Stimulated activated CD4-positive, alpha-beta T cell treated with anti-CD3 and anti-CD28 coated beads, Interleukin-15, amount 100 ng/mL, for 1 hour (primary cell): ENCODE measurements around the gene FXYD1.
"Not testable (repeated sequence)": the region's sequence is repeated elsewhere in the genome, so short reads cannot be mapped to it uniquely, and the experiment has no call there.

Source experiments
- DNase-seq, 2 donors: peaks; one replicate each; pipeline ENCODE4 v3.0.0-alpha.2; 2020; ENCODE audit warnings: low read depth in 1 of 2, low spot score in 1 of 2

Gene FXYD1

DNA sequence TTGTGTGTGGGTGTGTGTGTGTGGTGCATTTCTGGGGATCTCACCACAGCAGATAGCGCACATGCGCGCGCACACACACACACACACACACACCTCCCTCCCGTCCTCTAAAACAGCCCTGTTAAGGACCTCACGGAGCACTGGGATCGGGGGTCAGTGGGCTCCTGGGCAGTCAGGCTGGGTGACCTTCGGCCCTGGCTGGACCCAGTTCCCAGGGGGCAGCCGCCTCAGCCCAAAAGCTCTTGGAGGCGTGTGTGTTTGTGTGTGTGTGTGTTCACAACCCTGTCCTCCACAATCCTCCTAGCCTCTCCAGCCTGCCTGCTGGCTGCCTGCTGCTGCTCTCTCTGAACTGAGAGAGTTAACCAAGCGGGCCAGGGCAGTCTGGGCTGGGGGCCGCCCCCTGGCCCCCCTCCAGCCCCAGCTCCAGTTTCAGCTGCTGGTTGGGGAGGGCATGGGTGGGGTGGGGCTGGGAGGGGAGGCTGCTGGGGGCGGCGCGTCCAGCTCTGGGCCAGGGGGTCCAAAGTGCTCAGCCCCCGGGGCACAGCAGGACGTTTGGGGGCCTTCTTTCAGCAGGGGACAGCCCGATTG, at the start of gene FXYD1:
TSS of gene FXYD1 (plus strand) at position 520 of the 588 bp plus-strand sequence. CDS start 1,256 bp downstream, outside the sequence.
- DNase-seq = no peak

DNA sequence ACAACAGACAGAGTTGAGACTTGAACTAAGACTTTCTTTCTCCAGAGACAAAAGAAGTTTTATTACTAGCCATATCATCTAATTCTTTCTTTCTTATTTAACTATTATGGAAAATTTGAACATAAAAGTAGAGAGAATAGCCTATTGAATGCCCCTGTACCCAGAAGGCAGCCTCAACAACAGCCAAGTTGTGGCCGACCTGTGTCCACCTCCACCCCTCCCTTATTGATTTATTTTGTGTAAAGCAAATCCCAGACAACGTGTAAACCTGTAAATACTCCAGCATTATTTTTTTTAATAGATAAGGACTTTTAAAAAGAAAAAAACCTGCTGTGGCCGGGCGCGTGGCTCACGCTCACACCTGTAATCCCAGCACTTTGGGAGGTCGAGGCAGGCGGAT, 49.1 kb upstream of the FXYD1 start:
- DNase-seq = no peak

DNA sequence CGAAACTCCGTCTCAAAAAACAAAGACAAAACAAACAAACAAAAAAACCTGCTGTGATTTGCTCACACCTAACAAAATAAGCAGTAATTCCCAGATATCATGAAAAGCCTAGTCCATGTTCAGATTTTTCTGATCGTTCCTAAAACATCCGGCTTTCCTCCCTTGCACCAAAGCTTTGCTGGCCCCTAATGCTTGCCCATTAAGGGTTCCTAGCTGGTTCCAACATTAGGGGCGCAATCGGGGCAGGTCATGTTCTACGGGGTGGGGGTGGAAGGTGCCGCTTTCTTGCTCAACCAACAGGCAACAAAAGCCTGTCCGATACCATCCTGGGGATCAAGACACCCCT, 48.5 kb upstream of the FXYD1 start:
- DNase-seq = no peak

DNA sequence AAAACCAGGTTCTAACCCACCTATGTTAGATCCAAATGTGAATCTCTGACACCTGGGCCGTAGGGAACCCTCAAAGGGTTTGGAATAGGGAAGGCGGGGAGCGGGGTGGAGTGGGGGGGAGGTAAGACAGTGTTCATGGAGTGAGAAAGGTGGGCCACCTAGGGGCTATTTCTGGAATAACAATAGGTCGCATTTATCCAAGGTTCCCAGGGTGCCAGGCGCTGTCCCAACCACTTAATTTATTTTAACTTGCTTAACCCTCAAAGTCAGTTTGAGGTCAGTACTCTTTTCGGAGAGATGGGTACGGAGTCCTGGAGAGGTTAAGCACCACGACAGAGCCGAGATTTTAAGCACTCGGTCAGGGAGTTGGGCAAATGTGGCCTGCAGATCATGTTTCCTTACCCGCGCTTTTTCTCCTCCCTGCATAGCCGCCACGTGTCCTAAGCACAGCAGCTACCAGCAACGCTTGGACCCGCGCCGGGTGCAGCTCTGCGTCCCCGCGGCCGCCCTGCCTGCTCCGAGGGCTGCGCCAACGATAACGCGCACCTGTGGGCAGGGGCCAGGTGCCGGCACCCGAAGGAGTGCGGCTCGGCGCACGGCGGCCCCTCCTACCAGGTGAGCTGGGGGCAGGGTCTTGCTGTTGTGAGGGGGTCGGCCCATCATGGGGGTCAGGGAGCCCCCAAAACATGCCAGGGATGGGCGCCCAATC, 48.0 kb upstream of the FXYD1 start:
- DNase-seq = no peak

DNA sequence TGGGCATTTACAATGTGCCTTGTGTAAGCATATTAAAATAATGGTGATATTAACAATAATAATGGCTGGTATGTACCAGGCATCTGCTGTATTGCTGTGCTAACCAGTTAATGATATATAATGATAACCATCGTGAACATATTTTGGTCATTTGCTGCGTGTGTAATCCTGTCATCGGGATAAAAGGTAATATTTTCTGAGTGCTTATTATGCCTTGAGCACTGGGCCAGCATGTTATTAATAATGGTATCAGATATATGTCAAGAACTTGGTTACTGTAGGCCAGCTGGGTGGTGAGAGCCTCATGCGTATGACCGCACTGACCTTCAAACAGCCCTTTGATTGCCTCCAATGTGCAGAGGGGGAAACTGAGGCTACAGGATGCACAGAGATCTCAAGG, 45.2 kb upstream of the FXYD1 start:
- DNase-seq = no peak

DNA sequence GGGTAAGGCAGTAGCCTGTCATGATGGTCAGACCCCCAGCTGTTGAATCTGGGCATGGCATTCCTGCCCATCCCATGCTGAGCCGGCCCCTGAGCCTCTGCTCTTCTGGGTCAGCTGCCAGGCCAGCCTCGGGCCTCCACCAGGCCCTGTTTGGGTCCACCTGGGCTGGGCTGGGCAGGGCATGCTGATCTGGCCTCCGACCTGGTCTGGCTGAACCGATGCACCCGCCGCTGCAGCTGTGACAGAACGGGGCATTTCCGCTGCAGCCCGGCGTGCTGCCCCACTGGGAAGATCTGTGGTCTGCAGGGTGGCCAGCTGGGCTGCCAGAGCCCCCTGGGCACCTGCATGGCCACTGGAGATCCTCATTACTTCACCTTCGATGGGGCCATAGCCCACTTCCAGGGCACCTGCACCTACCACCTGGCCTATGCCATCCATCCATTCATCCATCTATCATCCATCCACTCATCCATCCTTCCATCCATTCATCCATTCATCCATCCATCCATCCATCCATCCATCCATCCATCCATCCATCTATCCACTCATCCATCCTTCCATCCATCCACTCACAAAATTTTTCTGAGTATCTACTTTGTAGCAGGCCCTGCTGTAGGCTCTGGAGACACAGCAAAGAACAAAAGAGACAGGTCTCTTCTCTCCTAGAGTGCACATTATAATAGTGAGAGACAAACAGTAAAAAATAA, 44.5 kb upstream of the FXYD1 start:
- DNase-seq = no peak

DNA sequence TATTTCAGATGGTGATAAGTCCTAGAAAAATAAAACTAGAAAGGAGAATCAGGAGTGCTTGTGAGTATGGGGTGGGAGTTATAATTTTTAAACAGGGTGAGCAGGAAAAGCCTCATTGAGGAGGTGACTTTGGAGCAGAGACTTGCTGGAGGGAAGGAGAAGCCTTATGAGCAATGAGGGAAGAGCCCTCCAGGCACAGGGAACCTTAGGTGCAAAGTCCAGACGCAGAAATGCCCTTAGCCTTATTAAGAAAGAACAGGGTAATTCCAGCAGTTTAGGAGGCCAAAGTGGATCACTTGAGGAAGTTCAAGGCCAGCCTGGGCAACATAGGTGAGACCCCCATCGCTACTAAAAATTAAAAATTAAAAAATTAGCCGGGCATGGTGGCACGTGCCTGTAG, 44.0 kb upstream of the FXYD1 start:
- no peak for DNase-seq

DNA sequence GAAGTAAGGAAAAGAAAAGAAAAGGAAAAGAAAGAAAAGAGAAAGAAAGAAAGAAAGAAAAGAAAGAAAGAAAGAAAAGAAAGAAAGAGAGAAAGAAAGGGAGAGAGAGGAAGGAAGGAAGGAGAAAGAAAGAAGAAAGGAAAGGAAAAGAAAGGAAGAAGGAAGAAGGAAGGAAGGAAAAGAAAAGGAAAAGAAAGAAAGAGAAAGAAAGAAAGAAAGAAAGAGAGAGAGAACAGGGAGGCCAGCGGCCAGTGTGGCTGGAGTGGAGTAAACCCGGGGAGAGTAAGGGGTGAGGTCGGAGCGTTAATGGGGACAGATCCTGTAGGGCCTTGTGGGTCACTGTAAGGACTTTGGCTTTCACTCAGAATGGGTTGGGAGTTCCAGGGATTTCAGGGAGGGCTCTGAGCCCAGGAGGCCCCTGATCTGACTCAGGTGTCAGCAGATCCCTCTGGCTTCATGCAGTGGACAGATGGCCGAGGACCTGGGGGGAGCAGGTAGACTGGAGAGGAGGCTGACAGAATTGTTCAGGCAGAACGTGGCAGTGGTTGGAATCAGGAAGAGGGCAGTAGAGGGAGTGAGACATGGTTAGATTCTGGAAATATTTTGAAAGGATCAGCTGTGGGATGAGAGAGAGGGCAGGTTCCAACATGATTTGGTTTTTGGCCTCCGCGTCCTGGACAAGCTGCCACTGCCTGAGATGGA, 42.8 kb upstream of the FXYD1 start:
- DNase-seq = no peak

DNA sequence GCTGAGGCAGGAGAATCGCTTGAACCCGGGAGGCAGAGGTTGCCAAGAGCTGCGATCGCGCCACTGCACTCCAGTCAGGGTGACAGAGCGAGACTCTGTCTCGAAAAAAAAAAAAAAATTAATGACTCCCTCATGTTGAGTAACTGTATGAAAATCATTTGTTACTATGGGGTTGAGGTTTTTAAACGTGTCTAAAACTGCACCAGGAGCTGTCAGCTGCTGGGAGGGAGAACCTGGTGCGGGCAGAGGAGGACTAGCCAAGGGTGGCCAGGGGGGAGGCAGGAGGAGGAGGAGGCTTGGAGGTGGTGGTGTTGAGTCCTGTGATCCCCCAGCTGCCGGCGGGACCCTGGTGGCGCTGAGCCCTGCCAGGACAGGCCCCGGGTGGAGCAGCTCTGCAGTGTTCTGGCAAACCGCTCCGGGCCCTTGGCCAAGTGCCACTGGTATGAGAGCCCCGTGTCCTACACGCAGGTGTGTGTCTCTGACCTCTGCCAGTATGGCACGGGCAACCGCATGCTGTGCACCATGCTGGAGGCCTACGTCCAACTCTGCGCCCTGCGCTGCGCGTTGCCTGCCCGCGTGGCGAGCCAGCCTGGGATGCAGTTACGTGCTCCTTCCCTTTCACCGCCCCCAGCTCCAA, 40.1 kb upstream of the FXYD1 start:
- no peak for DNase-seq

DNA sequence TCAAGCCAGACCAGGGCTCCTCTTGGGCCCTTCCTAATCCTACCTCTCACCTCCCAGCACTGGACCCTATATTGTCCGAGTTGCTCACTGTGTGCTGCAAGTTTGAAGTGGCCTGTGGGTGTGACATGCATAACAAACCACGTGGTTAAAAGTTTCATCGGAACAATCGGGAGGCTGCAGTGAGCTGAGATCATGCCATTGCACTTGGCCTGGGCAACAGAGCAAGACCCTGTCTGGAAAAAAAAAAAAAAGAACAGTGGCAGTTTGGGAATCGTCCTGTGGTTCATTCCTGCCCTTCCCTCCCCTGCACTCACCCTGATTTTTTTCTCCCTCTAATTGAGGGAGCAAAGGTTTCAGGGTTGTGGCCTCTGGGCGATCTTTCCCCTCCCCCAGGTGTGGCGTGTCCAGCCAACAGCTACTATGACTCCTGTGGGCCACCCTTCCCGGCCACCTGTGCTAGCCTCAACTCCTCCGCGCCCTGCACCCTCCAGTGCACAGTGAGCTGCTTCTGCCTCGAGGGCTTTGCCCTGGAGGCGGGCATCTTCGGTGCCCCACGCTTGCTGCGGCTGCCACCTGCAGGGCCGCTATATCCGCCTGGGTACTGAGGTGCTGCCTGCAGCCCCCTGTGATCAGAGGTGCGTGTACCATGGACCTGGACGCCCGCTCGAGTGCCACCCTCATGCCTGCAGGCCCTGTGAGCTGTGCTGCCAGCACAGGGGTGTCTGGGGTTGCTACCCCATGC, 39.3 kb upstream of the FXYD1 start:
- no peak for DNase-seq

DNA sequence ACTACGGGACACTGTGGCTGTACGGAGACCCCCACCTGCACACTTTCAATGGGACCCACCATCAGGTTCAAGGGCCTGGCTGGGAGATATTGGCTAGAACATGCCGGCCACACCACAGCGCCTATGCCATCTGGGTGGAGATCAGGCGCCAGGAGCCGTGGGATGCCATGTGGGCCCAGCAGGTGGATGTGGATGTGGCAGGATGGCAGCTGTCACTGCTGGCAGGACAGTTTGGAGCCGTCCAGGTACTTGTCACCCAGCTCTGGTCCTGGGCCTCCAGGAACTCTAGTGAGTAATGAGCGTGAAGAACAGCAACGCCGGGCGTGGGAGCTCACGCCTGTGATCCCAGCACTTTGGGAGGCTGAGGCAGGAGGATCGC, 38.7 kb upstream of the FXYD1 start:
- DNase-seq = no peak

DNA sequence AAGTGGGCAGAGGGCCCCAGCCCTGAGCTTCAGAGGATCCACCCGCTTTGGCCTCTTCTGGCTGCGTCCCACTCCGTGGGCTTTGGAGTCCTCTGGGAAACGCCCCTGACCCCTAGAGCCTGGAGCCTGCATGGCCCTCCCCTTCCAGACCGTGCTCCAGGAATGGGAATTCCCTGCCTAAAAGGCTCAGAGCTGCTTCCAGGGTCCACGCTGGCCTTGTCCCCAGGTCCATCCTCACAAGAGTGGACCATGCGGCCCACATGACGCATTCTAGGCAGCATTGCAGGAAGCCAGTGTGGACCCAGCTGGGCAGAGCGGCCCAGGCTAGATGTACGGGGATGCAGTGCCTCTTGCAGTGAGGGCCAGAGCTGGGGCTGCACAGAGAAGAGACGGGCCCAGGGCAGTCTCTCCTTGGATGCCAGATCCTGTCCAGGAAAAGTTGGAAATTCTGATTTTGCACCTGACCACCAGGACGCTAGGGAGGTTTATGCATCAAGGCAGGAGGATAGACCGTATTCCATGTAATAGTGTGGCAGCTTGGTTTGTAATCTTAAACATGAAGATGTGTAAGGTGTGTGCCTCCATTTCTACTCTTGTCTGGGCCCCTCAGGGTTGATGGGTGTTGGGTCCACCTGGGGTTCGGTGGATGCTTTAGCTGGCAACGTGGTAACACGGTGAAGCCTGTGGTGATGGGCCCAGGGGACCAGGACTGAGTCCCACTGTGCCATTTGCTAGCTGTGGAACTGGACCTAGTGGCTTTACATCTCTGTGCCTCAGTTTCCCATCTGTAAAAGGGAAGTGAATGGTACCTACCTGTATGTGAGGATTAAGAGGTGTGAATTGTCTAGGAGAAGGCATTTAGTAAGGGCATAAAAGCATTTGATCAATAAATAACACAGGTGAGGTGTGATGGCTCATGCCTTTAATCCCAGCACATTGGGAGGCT, 37.8 kb upstream of the FXYD1 start:
- DNase-seq = no peak

DNA sequence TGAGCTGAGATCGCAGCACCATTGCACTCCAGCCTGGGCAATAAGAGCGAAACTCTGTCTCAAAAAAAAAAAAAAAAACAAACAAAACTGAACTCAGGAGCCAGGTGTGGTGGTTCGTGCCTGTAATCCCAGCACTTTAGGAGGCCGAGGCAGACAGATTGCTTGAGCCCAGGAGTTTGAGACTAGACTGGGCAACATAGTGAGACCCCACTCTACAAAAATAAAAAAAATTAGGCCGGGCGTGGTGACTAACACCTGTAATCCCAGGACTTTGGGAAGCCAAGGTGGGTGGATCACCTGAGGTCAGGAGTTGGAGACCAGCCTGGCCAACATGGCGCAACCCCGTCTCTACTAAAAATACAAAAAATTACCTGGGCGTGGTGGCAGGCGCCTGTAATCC, 36.7 kb upstream of the FXYD1 start:
- DNase-seq = not testable (repeated sequence)

DNA sequence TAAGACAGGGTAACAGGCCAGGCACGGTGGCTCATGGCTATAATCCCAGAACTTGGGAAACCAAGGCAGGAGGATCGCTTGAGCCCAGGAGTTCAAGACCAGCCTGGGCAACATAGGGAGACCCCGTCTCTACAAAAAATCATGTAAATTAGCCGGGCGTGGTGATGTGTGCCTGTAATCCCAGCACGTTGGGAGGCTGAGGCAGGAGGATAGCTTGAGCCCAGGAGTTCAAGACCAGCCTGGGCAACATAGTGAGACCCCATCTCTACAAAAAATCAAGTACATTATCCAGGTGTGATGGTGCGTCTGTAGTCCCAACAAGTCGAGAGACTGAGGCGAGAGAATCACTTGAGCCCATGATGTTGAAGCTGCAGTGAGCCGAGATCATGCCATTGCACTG, 35.0 kb upstream of the FXYD1 start:
- DNase-seq = not testable (repeated sequence)

DNA sequence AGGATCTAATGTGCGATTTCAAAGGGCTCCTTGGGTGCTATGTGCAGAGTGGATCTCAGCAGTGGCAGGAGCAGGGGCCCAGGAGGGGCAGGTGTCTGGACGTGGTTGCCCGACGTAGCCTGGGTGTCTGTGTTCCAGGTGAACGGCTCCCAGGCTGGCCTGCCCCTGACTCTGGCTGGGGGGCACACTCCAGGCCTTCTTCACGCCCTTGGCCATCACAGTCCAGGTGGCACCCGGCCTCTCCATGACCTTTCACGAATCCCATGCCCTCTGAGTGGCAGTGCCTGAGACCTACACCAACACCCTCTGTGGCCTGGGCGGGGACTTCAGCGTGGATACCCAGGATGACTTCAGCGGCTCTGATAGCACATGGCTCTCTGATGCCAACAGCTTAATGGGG, 34.3 kb upstream of the FXYD1 start:
- DNase-seq = no peak

DNA sequence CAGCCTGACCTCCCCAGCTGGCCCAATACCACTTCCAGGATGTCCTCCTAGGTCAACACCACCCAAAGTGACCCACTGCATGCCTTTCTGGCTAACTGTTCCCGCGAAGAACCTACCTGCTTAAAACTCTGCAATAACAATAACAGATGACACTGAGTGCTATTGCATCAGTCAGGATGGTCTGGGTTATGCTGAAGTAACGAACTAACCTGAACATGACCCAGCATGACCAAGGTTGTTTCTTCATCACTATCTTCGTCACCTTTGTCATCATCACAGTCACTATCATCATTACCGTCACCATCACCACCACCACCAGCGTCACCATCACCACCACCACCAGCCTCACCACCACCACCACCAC, 33.6 kb upstream of the FXYD1 start:
- no peak for DNase-seq

DNA sequence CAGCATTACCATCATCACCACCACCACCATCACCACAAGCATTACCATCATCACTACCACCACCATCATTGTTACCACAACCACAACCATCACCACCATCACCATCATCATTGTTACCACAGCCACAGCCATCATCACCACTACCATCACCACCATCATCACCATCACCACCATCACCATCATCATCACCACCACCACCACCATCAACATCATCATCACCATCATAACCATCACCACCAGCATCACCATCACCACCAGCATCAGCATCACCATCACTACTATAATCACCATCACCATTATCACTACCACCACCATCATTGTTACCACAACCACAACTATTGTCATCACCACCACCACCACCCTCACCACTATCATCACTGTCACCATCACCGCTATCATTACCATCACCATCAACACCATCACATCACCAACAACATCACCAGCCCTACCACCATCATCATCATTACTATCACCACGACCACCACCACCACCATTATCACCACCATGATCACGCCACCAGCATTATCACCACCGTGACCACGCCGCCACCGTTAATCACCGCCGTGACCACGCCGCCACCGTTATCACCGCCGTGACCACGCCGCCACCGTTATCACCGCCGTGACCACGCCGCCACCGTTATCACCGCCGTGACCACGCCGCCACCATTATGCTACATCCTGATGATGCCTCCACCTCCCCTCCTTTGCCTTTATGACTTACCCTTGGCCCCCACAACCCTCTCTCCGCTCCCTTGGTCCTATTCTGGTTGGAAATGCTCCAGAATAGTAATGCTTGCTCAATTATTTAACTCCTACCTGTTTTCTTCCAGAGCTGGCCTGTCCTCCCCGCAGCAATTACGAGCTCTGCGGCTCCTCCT, 33.0 kb upstream of the FXYD1 start:
- no peak for DNase-seq

DNA sequence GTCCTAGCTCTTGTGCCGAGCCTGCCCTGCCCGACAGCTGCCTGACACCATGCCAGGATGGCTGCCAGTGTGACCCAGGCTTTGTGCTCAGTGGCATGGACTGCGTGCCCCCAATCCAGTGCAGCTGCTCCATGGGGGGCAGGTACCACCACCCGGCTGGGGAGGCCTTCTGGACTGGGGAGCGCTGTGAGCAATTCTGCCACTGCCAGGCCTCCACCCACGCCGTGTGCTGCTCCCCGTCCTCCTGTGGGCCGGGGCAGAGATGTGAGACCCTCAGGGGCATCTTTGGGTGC, 32.4 kb upstream of the FXYD1 start:
- DNase-seq = no peak

DNA sequence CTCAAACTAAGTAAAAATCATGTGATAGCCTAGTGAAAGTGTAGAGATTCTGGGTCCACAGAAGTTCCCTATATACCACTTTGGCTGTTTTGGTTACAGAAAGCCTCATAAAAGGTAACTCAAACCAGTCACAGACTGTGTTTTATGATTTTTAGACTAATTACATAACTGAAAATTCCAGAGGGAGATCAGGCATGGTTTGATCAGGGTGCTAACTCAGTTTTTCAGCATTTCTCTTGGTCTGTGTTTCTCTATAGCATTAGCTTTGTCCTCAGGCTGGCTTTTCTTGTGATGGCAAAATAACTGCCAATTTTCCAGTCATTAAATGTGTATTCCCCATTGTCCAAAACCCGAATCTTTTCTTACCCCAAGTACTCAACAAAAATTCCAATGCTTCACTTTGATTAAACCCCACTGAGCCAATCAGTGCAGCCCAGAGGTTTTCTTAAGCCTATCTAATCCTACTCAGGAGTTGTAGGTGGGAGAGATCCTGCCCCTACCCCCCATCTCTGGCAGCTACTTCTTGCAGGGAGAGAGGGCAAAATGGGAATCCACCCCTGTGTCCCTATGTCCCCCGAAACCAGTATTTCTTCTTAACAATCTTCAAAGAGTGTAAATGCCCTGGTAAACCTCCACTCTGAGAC, 31.6 kb upstream of the FXYD1 start:
- DNase-seq = no peak
